ENCODE measurements around the gene BRD9.

DNA sequence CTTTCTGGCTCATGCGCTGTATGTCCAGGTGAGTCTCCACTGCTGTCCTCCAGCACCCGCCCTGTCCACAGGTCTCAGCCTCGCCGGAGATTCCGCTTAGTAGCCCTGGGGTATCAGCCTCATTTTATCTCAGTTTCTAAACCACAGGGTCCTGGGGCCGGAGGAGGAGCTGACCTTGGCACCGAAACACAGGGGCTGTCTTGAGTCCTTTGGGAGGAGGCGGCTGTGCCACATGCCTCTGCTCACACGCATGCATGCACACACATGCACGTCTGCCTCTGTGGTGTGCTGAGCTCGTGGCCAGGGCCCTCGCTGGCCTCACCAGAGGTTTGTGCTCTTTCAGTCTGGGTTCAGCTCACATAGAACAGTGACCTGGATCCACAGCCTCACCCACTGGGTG is 23.3 kb upstream of the BRD9 start:
- TF ChIP-seq MYC (IDR thresholded peaks at IDR 0.05; ENCODE audit: low read depth, low read length) = no peak
- TF ChIP-seq, protein P1, sequence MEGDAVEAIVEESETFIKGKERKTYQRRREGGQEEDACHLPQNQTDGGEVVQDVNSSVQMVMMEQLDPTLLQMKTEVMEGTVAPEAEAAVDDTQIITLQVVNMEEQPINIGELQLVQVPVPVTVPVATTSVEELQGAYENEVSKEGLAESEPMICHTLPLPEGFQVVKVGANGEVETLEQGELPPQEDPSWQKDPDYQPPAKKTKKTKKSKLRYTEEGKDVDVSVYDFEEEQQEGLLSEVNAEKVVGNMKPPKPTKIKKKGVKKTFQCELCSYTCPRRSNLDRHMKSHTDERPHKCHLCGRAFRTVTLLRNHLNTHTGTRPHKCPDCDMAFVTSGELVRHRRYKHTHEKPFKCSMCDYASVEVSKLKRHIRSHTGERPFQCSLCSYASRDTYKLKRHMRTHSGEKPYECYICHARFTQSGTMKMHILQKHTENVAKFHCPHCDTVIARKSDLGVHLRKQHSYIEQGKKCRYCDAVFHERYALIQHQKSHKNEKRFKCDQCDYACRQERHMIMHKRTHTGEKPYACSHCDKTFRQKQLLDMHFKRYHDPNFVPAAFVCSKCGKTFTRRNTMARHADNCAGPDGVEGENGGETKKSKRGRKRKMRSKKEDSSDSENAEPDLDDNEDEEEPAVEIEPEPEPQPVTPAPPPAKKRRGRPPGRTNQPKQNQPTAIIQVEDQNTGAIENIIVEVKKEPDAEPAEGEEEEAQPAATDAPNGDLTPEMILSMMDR (IDR thresholded peaks at IDR 0.05; ENCODE audit: low read depth, low read length) = no peak
- TF ChIP-seq, protein P2, sequence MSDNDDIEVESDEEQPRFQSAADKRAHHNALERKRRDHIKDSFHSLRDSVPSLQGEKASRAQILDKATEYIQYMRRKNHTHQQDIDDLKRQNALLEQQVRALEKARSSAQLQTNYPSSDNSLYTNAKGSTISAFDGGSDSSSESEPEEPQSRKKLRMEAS (IDR thresholded peaks at IDR 0.05; ENCODE audit: low read depth, low read length) = no peak
- no peak for TF ChIP-seq POLR2A (IDR thresholded peaks at IDR 0.05; ENCODE audit: extremely low read depth, insufficient read length)

All from NB4 (cell line).